Upper lobe of right lung (tissue), 1 donor: ENCODE measurements around the gene ANKRD33. TPM values are rescaled to one million over a fixed set of nuclear protein-coding genes. Genes with fewer than 3 reads are reported as not detected.

Experiments
- ATAC-seq: fragments of 200-7000 bp; cut with Tn5 transposase; one replicate; pipeline ENCODE4 v1.9.1; 2020; ENCODE audit warnings: mild to moderate bottlenecking, moderate library complexity
- DNase-seq: peaks from one replicate; pipeline ENCODE4 v3.0.0-alpha.2; 2020
- H3K27ac ChIP-seq: fragments of 200-600 bp; one replicate; pipeline ENCODE4 v1.8.0; 2022
- H3K27me3 ChIP-seq: fragments of 200-600 bp; one replicate; pipeline ENCODE4 v1.8.0; 2022; ENCODE audit warnings: mild to moderate bottlenecking
- H3K36me3 ChIP-seq: fragments of 200-600 bp; one replicate; pipeline ENCODE4 v1.8.0; 2022
- H3K4me1 ChIP-seq: fragments of 200-600 bp; one replicate; pipeline ENCODE4 v1.8.0; 2022
- H3K4me3 ChIP-seq: fragments of 200-600 bp; one replicate; pipeline ENCODE4 v1.8.0; 2022; ENCODE audit warnings: mild to moderate bottlenecking
- H3K9me3 ChIP-seq: fragments of 200-600 bp; one replicate; pipeline ENCODE4 v1.8.0; 2022
- intact Hi-C: fragments of 100-400 bp; cut with DNase I; formaldehyde crosslinking; loops from one replicate; pipeline ENCODE4 v1.11.0; 2022
- total RNA-seq: library from RNA; stranded (reverse); fragmentation: NEBNext Ultra II Directional; extraction: Animal tissue kit (Norgen Biotek cat#: 25700); gene quantifications from one replicate; pipeline ENCODE4 v1.2.1, GENCODE V29; 2021
- TF ChIP-seq, protein P1 (sequence below): fragments of 200-600 bp; IDR thresholded peaks from one replicate; pipeline ENCODE4 v1.8.0; 2022; ENCODE audit warnings: antibody characterized with exemption
- donor health status: DM: no; HTN: yes; CAD: no; lungs with severe emphysema.

The ANKRD33 gene
- total RNA-seq, 1 donor from 2014 or later = not detected

GRCh38 chr12:51869931-51870330 lies 18.0 kb upstream of the ANKRD33 start:
- Histone ChIP-seq H3K4me3 (no peak overlapping the region), H3K27me3 (peaks cover 42% of the 10 kb centered on the region), H3K36me3 (no peaks in the 10 kb centered on the region), H3K4me1 (peaks cover 23% of the 10 kb centered on the region), H3K9me3 (no peaks in the 10 kb centered on the region), H3K27ac (no peak overlapping the region)
- ATAC-seq (no peak), DNase-seq (peak; percentile 26)
- TF ChIP-seq, protein P1, sequence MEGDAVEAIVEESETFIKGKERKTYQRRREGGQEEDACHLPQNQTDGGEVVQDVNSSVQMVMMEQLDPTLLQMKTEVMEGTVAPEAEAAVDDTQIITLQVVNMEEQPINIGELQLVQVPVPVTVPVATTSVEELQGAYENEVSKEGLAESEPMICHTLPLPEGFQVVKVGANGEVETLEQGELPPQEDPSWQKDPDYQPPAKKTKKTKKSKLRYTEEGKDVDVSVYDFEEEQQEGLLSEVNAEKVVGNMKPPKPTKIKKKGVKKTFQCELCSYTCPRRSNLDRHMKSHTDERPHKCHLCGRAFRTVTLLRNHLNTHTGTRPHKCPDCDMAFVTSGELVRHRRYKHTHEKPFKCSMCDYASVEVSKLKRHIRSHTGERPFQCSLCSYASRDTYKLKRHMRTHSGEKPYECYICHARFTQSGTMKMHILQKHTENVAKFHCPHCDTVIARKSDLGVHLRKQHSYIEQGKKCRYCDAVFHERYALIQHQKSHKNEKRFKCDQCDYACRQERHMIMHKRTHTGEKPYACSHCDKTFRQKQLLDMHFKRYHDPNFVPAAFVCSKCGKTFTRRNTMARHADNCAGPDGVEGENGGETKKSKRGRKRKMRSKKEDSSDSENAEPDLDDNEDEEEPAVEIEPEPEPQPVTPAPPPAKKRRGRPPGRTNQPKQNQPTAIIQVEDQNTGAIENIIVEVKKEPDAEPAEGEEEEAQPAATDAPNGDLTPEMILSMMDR = no peak
- intact Hi-C loops = no loop called here

DNA sequence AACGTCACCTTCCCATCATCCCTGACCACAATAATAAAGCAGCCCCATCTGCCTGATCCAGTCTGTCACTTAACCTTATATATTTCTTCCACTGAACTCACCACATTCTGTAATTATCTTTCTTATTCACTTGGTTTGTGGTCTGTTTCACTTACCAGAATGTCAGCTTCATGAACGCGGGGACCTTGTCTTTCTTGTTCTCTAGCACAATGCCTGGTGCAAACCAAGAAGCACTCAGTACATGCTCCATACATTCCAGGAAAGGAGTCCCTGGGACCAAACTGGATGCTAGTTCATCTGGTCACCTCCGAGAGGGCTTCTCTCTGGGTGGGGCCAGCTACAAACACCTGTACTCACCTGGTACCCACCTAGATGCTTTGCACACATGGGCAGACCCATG lies 17.4 kb upstream of the ANKRD33 start:
- intact Hi-C loops = no loop called here

GRCh38 chr12:51871126-51871525 lies 16.8 kb upstream of the ANKRD33 start:
- no peak overlapping the region for H3K4me3 ChIP-seq
- H3K36me3 ChIP-seq = no peaks in the 10 kb centered on the region
- peaks cover 23% of the 10 kb centered on the region for H3K4me1 ChIP-seq
- H3K27me3 ChIP-seq = peaks cover 39% of the 10 kb centered on the region
- TF ChIP-seq, protein P1 = no peak
- intact Hi-C loops = no loop called here
- DNase-seq = peak; percentile 77
- no peak overlapping the region for H3K27ac ChIP-seq
- no peaks in the 10 kb centered on the region for H3K9me3 ChIP-seq
- peak; percentile 80 for ATAC-seq

More for the DNA sequence above, 17.4 kb upstream of the ANKRD33 start:
- ATAC-seq = no peak
- peak; percentile 2 for DNase-seq
- TF ChIP-seq, protein P1 = no peak
- Histone ChIP-seq H3K4me1 (peaks cover 23% of the 10 kb centered on the region), H3K27ac (no peak overlapping the region), H3K27me3 (peaks cover 39% of the 10 kb centered on the region), H3K4me3 (no peak overlapping the region), H3K9me3 (no peaks in the 10 kb centered on the region), H3K36me3 (no peaks in the 10 kb centered on the region)

DNA sequence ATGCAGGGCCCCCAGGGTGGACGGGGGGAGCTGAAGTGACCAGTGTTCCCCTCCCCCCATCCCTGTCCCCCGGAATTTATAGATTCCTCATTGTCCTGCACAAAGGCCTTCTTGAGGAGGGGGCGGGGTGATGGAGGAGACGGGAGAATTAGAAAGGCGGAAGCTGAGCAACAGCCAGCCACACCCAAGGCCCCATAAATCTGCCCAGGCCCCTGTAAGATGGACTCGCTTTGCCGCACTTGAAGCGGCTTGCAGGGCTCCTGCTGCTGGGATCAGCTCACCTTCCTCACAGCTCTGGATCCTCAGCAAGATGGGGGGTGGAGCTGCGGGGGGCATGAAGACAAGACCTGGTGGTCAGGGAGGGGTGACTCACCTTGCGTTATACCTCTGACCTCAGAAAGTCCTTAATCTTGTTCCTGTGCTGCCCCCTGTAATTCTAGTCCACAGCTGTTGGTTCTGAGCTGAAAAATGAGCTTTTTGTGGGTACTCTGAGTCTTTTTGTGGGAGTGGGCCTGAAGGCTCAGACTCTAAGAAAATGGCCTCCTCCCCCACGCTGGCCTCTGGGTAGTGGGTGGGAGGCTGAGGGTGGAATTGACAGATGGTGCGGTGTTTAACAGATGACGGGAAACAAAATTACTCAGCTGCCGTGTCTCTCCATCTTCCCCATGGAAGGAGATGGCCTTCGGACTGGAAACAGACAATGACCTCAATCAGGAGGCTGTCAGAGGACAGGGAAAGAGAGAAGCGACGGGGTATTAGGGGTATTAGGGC lies 15.8 kb upstream of the ANKRD33 start:
- no peaks in the 10 kb centered on the region for H3K9me3 ChIP-seq
- H3K27ac ChIP-seq = no peak overlapping the region
- H3K4me1 ChIP-seq = peaks cover 23% of the 10 kb centered on the region
- peaks cover 39% of the 10 kb centered on the region for H3K27me3 ChIP-seq
- TF ChIP-seq, protein P1 = no peak
- no peak overlapping the region for H3K4me3 ChIP-seq
- ATAC-seq = no peak
- intact Hi-C loops = no loop called here
- peak; percentile 38 for DNase-seq
- H3K36me3 ChIP-seq = no peaks in the 10 kb centered on the region

DNA sequence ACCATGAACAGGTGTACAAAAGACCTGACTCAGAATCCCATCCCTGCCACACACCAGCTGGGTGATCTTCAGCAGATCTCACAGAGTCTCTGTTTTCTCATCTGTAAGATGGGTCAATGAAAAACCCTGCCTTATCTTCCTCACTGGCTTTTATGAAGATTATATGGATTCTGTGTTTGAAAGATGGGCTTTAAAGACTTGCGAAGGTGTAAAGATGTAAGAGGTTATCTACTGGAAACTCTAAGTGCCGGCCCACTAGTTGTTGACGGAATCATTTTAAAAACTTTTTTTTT lies 15.3 kb upstream of the ANKRD33 start:
- Histone ChIP-seq H3K4me3 (no peak overlapping the region), H3K27me3 (peaks cover 36% of the 10 kb centered on the region), H3K9me3 (no peaks in the 10 kb centered on the region), H3K27ac (no peak overlapping the region), H3K36me3 (no peaks in the 10 kb centered on the region), H3K4me1 (peaks cover 23% of the 10 kb centered on the region)
- ATAC-seq (no peak), DNase-seq (no peak)
- TF ChIP-seq, protein P1 = no peak
- intact Hi-C loops = no loop called here
